ENCODE measurements around the gene DTWD1.
"Not testable (repeated sequence)": the region's sequence is repeated elsewhere in the genome, so short reads cannot be mapped to it uniquely, and the experiment has no call there.

Gene DTWD1

DNA sequence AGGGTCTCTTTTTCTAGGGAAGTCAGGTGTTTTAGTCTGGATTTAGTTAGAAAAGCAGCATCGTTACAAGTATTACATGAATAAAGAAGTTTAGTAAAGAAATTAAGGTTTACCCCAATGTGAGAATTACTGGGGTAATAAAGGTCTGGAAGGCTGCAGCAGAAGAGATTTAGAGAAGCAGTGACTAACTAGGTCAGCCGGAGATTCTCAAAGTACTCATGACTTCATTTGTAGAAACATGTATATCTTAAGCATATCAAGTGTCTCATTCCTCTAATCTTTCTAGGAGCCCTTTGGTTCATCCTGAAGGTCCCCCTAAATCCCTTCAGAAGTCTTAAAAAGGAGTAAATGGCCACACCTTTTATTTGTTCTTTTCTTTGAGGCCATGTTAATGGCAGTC lies 26.0 kb downstream of the DTWD1 start:
- no peak for DNase-seq

GRCh38 chr15:49649987-49650386 lies 29.1 kb downstream of the DTWD1 start:
- DNase-seq: peak; percentile 14

DNA sequence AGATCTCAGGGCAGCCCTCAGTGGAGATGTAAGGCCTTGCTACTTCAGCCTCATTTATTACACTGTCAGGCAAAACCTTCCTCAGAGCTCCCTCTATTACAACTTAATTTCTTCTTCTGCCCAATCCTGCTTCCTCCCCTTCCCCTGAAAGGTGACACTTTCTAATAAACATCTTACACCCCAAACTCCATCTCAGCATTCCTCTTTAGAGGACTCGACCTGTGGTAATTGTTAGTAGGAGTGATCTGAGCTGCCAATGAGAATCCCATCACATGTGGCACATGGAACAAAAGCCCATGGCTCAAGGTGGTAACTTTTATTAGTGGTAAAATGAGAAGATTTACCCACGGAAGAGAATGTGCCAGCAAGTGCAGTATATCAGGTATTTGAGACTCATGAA lies 29.8 kb downstream of the DTWD1 start:
- DNase-seq: no peak

DNA sequence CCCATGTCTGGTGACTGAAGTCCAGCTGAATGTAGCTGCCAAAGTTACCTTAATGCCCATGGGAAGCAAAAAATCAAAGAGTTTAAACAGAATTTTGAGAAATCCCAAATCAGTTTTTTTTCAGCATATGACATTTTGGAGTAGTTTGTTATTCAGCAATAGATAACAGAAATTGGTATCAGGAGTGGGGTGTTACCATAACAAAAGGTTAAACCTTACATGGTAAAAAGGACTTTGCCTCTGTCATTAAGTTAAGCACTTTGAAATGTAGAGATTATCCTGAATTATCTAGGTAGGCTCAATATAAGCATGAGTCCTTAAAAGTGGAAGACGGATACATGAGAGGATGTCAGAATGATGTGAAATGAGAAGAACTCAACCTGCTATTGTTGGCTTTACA lies 32.1 kb downstream of the DTWD1 start:
- DNase-seq: no peak

DNA sequence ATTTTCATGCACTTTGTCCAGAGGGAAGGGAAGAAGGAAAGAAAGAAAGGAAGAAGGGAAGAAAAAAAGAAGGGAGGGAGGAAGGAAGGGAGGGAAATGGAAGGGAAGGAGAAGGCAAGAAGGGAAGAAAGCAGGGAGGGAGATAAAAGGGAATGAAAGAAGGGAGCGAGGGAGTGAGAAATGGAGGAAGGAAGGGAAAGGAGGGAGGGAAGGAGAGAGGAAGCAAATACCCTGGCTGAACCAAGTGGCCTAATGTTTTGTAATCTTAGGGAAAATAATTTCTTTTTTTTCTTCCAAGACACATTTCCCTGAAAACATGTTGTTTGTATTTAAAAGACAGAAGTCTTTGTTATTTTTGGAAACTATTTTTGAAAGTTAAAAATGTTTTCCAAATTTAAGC lies 35.9 kb downstream of the DTWD1 start:
- no peak for DNase-seq

DNA sequence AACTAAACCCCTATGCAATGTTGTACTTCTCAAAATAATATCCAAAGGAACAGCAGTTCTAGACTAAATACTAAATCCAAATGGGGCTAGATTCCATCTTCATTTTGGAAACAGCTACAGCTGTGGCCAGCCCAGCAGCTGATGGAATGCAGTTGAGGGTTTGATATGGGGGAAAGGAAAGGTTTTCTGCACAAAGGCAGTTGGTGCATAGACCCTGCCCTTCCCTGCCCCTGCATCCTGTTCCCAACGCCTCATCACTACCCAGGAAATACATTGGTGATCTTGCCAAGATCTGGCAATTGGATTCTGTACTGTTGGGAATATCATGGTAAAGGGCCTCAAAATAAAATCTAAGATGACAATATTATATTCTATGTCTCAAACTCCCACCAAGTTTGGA lies 43.9 kb downstream of the DTWD1 start:
- DNase-seq: no peak

DNA sequence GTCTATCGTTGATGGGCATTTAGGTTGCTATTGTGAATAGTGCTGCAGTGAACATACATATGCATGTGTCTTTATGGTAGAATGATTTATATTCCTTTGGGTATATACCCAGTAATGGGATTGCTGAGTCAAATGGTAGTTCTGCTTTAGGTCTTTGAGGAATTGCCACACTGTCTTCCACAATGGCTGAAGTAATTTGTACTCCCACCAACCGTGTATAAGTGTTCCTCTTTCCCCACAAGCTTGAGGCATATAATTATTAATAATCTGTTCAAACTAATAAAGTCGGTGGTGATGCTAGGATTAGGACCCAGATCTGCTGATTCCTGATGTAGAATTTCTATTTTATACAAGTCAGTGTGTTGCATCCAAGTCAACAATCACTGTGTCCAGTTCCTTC lies 45.6 kb downstream of the DTWD1 start:
- DNase-seq: not testable (repeated sequence)

- DNase-seq: no peak
Observed at GRCh38 chr15:49669288-49669687, 48.4 kb downstream of the DTWD1 start.

DNA sequence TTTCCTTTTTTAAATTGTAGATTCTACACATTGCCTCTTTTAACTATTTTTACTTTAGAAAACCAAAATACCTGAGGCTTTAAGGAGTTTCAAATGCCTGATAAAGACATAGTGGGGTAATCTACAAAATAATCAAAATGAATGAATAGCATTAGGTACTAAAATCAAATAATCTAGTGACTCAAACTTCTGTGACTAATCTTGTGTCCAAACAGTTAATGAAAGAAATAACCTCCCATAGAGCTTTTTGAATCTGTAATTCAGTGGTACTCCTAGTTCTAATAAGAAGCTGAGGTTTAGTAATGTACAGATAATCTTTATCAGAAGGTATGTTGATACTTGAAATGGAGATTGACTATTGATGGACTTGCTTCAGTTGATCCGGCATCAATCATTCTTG lies 53.0 kb downstream of the DTWD1 start:
- no peak for DNase-seq

DNA sequence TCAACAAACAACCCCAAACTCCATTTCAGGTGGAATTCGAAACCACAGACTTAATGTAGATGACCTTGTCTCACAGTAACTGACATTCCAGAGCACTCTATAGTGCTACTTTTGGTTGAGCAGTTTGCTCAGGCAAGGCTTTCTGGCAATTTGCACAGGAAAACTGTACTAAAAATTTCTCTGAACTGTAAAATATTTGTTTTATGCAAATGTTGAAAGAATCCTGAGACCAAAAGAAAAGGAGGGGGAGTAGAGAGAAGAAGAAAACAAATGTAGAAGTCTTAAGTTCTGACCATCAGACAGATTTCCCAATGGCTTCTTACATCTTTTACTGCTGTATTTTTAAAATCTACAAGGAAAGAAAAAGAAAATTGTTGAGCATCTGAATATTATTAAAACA lies 53.5 kb downstream of the DTWD1 start:
- peak; percentile 29 for DNase-seq

DNA sequence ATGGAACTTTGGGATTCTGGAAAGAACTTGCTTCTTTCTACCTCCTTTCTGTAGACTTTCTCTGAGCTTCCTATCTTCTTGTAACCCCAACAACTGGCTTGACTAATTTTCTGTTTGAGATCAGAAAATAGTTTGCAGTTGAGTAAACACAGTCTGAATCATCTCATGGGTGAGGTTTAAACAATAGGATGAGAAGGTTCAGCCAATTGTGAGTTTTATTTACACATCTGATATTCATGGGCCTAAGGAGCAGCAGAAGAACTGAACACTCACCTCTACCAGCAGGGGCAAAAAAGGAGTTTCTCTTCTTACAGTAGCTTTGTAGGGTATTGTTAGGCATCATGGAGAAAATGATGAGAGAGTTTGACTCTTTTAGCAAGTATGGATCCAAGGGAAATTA lies 54.2 kb downstream of the DTWD1 start:
- peak; percentile 85 for DNase-seq

- DNase-seq: no peak
Observed at GRCh38 chr15:49678655-49679054, 57.8 kb downstream of the DTWD1 start.

GRCh38 chr15:49686599-49686998 lies 65.8 kb downstream of the DTWD1 start:
- peak; percentile 72 for DNase-seq

DNA sequence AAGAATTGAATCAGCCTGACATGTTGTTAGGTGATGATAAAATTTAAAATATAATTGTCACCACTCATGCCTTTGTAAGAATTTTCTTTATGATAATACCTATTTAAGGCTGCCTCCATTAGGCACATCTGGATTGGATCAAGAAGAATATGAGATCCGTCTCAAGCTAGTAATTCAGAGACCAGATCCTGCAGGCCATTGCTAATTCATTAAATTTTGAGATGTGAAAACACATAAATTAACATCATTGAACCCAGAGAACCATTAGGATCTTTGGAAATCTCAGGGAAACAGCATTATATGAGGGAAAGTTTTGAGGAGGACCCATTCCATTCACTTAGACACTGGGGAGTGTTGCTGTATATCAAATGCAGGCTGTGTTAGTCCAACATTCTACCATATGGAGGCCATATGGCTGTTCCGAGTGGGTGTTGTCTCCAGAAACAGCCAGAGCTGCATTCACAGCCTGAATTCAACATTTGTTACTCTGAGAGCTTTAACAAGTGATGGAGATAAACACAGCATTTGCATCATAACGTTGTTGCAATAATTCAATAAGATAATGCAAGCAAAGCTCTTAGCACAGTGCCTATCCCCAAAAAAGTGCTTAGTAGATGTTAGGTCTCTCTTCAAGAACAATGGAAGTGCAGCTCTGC lies 67.4 kb downstream of the DTWD1 start:
- no peak for DNase-seq

DNA sequence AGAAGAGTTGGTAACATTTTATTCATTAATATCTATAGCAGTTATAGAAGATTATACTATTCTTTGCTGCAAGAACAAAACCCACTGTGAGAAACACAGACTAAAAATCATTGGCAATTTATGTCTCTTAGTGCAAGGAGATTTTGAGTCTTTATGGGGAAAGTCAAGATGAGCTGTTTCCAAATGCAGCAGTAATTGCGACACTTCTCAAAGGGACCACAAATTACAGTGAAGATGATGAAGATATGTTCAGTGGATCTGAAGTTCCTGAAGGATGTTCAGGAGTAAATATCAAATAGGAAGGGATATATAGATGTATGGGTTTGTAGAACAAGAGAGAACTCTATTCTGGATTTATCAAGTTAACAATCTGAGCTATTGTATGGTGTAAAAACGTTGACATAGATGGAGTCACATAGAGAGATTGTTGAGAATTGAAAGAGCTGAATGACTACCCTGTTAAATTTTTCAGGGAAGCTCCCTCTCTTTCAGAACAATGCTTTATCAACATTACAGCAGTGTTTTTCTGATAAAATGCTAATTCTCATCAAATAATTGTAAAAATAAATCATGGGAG lies 71.8 kb downstream of the DTWD1 start:
- no peak for DNase-seq

DNA sequence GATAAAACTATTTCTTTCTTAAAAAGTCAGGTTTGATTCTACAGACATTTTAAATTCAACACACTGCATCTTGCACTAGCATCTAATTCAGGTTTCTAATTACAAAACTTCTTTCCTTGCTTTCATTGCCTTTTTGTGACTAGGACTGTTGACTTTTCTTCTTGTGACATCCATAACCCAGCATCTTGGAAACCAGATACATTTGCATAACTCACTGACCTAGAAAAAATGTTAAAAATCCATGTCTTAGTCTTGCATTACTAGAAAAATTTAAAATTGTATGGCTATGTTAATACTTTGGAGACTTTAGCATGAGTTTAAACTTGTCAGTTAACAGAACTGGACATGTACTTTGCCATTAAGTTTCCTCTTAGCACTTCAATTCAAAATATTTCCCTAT lies 72.7 kb downstream of the DTWD1 start:
- DNase-seq: peak; percentile 51

DNA sequence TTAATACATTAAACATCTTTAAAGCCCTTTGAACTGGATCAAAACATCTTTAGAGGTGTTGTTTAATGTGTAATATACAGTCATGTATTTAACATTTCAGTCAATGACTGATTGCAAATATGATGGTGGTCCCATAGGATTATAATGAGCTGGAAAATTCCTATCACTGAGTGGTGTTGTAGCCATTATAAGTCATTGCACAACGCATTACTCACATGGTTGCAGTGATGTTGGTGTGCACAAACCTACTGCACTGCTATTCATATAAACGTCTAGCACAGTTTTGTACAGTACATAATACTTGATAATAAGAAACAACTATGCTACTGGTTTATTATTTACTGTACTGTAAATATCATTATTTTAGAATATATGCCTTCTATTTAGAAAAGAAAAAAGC lies 75.6 kb downstream of the DTWD1 start:
- peak; percentile 84 for DNase-seq

GRCh38 chr15:49697121-49697520 lies 76.3 kb downstream of the DTWD1 start:
- peak; percentile 79 for DNase-seq

GRCh38 chr15:49702982-49703381 lies 82.1 kb downstream of the DTWD1 start:
- not testable (repeated sequence) for DNase-seq
